Urinary bladder (tissue), 4 donors: Measurements from ENCODE around the gene LRRC4B. TPM values are rescaled to one million over a fixed set of nuclear protein-coding genes. Genes with fewer than 3 reads are reported as not detected.

Source experiments
- DNase-seq: peaks from one replicate; pipeline ENCODE4 v3.0.0-alpha.2; 2015; ENCODE audit errors: extremely low spot score
- H3K27ac ChIP-seq: one replicate; pipeline ENCODE4 v1.5.1; 2013; ENCODE audit warnings: low read depth, mild to moderate bottlenecking, moderate library complexity
- H3K36me3 ChIP-seq: one replicate; pipeline ENCODE4 v1.6.1; 2013; ENCODE audit warnings: mild to moderate bottlenecking, moderate library complexity; ENCODE audit not compliant: insufficient read depth
- H3K4me1 ChIP-seq: one replicate; pipeline ENCODE4 v1.6.1; 2013; ENCODE audit warnings: mild to moderate bottlenecking, moderate library complexity; ENCODE audit not compliant: insufficient read depth
- H3K4me3 ChIP-seq: one replicate; pipeline ENCODE4 v1.5.1; 2013; ENCODE audit warnings: low read depth, low read length
- WGBS: extraction: QIAGEN DNeasy Blood & Tissue Kit; methylation state at CpG from one replicate; pipeline ENCODE4 v1.1.7; 2013; 5-methylcytosine and 5-hydroxymethylcytosine counted together
- polyA plus RNA-seq: library from polyadenylated mRNA; stranded (reverse); fragments of 200-250 nt; gene quantifications from one replicate; pipeline ENCODE4 v1.2.3, GENCODE V29; 2013
- total RNA-seq: library from RNA; depleted of rRNA; stranded (reverse); fragments of >200 nt; gene quantifications from one replicate; pipeline ENCODE4 v1.2.3, GENCODE V29; 2014
- donor health status: healthy with polysubstance abuse.
- donor health status: healthy.

LRRC4B gene
- total and polyA plus RNA-seq, 2 donors: 12.8 to 14.5 TPM

DNA sequence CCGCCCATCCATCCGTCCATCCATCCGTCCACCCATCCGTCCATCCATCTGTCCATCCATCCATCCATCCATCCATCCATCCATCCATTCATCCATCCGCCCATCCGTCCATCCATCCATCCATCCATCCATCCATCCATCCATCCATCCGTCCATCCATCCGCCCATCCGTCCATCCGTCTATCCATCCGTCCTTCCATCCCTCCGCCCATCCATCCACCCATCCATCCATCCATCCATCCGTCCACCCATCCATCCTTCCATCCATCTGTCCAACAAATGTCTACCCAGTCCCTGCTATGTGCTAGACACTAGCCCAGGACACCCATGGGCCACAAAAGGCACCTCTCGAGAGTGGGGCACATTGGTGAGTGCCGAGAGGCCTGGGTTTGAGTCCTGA, 15.7 kb downstream of the LRRC4B start:
- 83% methylated on average over 15 of the region's 15 CpGs for WGBS
- H3K27ac ChIP-seq: no peak overlapping the region
- H3K4me3 ChIP-seq: no peak overlapping the region
- peaks cover 3% of the 10 kb centered on the region for H3K4me1 ChIP-seq
- no peak for DNase-seq
- no peaks in the 10 kb centered on the region for H3K36me3 ChIP-seq

DNA sequence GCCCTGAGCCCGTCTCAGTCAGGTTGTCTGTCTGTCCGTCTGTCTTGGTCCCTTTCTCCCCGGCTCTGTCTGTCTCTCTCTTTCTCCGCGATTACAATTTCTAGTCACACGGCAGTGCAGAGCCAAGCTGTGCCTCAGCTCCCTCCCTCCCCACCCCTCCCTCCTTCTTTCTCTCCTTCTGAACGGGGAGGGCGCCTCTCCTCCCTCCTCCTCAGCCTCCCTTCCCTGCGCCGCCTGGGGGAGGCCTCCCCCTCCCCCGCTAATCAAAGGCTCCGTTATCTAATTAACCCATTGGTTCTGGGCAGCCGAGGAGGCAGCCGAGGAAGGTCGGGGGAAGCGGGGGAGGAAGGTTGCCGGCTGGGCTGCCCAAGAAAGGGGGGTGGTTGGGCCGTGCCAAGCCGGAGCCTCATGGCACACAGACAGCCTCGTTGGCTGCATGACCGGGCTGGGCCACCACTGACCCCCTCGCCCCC, 16.5 kb downstream of the LRRC4B start:
- DNase-seq: no peak
- Histone ChIP-seq H3K27ac (no peak overlapping the region), H3K36me3 (no peaks in the 10 kb centered on the region), H3K4me1 (peaks cover 1% of the 10 kb centered on the region), H3K4me3 (peak overlapping the region; percentile 39)
- 1% methylated on average over 22 of the region's 22 CpGs for WGBS

DNA sequence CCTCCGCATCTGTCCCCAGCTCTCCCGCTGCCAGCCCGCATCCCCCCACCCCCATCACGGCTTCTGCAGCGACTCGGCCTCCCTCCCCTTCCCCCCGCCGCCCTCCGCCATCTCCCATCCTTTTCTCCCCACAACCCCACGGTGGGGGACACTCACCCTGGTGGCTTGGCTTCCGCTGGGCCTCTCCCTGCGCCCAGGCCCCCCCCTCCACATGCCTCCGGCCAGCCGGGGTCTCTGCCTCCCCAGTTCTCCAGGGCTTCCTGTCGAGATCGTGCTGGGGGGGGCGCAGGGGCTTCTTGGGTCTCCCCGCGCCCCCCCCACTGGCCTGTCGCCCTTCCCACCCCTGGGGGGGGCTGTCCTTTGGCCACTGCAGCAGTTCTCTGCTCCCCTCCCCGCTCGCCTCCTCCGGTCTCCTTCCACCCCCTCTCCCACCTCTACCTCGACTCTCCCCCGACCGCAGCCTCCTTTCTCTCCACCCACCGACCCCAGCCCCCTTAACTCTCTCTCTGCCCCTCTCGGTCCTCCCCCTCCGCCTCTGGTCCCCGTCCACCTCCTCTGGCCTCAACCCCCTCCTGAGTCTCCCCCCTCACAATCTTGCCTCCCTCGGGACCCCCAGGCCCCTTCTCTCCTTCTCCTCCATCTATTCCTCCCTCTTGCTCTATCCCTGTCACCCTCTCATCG, 17.1 kb downstream of the LRRC4B start:
- no peak overlapping the region for H3K27ac ChIP-seq

DNA sequence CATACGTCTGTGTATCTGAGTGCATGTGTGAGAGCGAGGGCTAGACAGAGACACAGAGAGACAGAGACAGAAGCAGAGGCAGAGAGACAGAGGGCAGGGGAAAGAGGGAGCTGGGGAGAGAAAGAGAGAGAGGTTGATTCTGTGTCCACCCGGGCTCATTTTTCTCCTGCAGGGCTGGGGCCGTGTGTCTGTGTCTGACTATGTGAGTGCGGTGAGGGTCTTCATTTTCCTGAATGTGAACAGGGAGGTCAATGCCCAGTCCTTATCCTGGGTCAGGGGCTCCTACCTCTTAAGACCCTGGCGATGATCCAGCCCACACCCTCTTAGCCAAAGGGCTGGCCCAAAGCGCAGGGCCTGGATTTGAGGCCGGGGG, 17.7 kb downstream of the LRRC4B start:
- no peak overlapping the region for H3K27ac ChIP-seq

More for the DNA sequence above, 17.1 kb downstream of the LRRC4B start:
- Histone ChIP-seq H3K36me3 (no peaks in the 10 kb centered on the region), H3K4me3 (peak overlapping the region; percentile 39), H3K4me1 (no peaks in the 10 kb centered on the region)
- WGBS: 9% methylated on average over 32 of the region's 32 CpGs
- no peak for DNase-seq

DNA sequence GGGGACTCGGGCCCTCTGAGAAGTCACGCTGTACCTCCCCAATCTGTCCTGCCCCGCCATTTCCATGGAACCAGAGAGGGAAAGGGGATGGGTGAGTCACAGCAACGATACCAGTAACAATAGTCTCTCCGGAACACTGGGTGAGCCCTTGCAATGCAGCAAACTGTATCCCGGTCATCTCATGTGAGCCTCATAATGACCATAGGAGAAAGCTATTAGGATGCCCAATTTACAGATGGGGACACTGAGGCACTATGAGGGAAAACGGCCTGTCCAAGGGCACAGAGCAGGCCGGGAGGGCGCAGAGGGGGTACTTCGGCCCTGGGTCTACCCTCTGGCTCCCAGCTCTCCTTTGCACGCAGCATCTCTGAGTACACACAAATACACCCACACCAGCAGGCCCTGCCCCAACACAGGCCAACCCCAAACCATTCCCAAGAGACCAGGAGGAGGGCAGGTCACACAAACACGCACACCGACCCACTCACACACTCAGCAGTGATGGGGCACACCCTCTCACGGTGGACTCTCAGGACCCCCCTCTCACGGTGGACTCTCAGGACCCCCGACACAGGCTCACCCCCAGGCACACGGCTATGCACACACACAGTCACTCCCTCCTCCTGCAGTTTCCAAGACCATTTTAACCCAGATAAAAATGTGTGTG, 18.2 kb downstream of the LRRC4B start:
- 72% methylated on average over 17 of the region's 17 CpGs for WGBS
- H3K36me3 ChIP-seq: no peaks in the 10 kb centered on the region
- H3K4me3 ChIP-seq: no peak overlapping the region
- H3K27ac ChIP-seq: no peak overlapping the region
- DNase-seq: no peak
- H3K4me1 ChIP-seq: no peaks in the 10 kb centered on the region

More for the DNA sequence above, 17.7 kb downstream of the LRRC4B start:
- WGBS: 38% methylated on average over 8 of the region's 8 CpGs
- no peaks in the 10 kb centered on the region for H3K36me3 ChIP-seq
- H3K4me1 ChIP-seq: no peaks in the 10 kb centered on the region
- H3K4me3 ChIP-seq: peak overlapping the region; percentile 39
- DNase-seq: no peak

DNA sequence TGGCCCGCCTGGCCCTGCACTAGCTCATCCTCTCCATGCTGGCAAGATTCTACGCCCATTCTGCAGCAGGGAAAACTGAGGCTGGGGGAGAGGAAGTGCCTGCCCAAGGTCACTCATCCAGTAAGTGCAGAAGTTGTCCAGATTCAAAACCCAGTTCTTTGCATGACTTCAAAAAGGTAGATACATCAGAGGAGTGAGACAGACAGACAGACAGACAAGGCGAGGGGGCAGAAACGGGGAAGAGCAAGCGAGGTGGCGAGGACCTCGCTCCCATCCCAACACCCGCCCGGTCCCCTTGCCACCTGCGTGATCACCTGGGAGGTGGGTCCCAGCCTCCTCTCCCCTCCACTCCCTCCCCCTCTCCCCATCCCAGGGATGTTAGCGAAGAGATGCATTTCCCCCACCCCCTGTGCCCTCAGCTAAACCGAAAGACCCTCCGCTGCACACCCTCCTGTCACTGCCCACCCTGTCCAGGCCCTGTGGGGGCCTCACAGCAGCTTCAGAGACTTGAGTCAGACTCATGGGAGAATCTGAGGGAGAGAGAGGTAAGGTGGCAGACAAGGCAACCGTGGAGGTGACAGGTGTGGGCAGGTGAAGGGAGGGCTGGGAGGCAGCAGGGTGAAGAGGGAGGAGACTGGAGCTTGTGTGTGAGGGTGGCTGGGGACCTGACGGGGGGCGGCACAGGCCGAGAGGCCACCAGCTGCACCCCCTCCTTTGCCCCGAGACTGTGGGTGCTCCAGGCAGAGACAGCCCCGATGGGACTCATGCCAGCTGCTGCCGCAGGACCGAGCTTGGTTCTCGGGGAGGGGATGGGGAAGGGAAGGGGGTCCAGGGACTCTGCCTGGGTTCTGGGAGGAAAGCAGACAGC, 18.9 kb downstream of the LRRC4B start:
- no peaks in the 10 kb centered on the region for H3K4me1 ChIP-seq
- no peaks in the 10 kb centered on the region for H3K36me3 ChIP-seq
- no peak overlapping the region for H3K4me3 ChIP-seq
- H3K27ac ChIP-seq: no peak overlapping the region
- 84% methylated on average over 22 of the region's 22 CpGs for WGBS
- DNase-seq: no peak

DNA sequence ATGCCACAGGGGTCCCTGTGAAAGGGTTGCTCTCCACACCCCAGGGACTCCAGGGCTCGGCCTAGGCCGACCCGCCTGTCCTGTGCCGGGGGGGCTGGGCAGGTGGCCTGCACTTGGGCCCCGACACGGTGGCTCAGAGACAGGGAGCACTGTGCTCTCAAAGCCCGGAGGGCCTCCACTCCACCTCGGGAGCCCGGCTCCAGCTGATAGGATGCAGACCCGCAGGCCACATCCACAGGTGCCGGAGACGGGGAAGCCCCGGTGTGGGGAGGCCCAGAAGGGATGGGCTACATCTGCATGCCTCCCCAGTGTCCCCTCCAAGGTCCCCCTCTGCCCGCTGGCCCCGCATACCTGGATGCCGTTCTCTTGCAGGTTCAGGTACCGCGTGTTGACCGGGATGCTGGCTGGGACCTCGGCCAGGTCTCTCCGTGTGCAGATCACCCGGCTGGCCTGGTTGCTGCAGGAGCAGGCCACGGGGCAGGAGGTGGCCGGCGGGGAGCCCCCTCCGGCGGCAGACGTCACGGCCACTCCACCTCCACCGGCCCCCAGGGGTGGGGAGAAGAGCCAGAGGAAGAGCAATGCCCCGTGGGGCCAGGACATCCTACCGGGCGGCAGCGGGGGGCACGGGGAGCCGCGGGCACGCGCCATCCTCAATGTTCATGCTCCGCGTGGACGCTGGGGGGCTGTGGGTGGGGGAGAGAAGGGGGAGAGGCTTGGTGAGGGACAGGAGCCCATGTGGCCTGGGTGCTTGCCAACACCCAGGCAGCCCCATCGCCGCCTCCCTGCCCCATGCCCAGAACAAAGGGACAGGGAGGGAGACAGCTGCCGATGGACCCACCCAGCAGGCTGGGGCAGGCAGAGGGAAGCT, 19.8 kb downstream of the LRRC4B start:
- Histone ChIP-seq H3K36me3 (no peaks in the 10 kb centered on the region), H3K4me1 (no peaks in the 10 kb centered on the region), H3K4me3 (no peak overlapping the region), H3K27ac (no peak overlapping the region)
- no peak for DNase-seq
- 81% methylated on average over 45 of the region's 45 CpGs for WGBS

DNA sequence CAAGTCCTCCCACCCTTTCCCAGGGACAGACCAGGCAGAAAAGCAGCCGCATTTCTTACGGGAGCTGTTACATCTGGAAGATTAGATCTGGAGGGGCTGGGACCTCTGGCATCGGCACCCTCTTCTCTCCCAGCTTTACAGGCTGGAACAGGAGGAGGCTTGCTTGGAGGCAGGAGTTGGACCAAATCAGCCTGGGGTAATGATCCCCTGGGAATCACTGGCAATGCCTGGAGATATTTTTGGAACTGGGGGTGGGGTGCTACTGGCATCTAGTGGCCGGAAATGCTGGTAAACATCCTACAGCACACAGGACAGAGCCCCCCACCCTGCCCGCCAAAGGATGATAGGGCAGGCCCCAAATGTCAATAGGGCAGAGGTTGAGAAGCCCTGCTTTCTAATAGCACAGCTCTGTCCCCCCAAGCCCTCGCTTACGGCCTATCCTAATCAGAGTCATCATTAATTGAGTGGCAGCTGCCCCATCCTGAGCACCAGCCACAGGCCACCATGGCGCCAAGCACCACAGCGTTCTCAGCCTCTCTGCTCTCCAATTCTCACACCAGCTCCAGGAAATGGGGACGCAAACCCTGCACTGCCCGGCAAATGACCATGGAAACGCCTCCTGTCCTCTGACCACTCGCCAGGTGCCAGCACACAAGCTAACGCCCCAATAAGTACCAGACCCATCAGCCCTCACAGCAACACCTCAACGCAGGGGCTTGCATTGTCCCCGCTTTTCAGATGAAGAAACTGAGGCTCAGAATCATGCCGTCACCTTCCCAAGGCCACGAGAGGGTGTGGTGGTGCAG, 20.6 kb downstream of the LRRC4B start:
- 63% methylated on average over 18 of the region's 18 CpGs for WGBS
- DNase-seq: no peak
- Histone ChIP-seq H3K4me3 (no peak overlapping the region), H3K27ac (no peak overlapping the region), H3K36me3 (no peaks in the 10 kb centered on the region), H3K4me1 (no peaks in the 10 kb centered on the region)

DNA sequence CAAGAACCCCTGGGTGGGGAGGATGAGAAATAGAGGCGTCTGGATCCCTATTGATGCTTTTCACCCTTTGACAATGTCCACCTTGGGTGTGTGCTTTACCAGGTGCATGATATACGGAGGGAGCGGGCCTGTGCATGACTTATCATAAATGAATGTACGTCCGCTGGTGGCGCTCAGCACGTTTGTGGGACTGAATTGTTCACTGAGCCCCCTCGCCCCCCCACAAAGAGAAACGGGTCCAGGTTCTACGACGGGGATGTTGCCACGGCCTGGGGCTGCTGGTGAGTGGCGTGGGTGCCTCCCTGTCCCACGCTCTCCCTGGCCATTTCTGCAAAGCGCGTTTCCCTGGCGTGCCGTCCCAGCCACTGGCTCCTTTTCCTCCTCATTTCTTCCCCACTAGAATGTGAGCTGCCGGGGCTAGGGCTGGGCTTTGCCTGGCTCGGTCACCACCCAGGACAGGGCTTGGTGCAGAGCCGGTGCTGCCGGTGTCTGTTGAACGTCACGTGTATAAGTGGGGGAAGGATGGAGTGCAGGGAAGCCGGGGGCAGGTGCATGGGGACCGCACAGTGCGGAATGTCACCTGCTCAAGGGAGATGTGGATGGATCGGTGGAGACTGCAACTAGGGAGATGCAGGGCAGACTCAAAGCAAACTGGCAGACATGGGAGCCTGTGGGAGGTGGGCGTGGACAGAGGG, 21.6 kb downstream of the LRRC4B start:
- no peak overlapping the region for H3K4me3 ChIP-seq
- 68% methylated on average over 29 of the region's 29 CpGs for WGBS
- H3K4me1 ChIP-seq: no peaks in the 10 kb centered on the region
- H3K27ac ChIP-seq: no peak overlapping the region
- no peaks in the 10 kb centered on the region for H3K36me3 ChIP-seq
- DNase-seq: no peak

DNA sequence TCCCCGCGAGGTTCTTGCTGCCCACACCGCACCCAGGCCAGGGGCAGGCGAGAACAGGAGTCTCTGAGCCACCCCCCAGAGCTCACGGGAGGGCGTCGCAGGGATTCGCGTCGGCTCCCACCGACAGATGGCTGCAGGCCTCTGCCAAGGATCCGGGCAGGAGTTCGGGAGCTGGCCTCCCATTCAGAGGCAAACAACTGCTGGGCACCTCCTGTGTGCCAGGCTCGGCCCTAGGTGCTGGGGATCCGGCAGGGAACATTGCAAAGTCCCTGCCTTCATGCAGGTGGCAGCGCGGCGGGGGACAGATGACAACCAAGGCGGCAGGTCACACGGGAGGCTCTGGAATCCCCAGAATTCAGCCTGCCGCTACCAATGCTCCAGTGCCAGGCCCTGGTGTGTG, 25.3 kb downstream of the LRRC4B start:
- no peaks in the 10 kb centered on the region for H3K36me3 ChIP-seq
- H3K4me1 ChIP-seq: no peaks in the 10 kb centered on the region
- WGBS: 85% methylated on average over 21 of the region's 21 CpGs
- no peak overlapping the region for H3K27ac ChIP-seq
- no peak overlapping the region for H3K4me3 ChIP-seq
- DNase-seq: no peak

DNA sequence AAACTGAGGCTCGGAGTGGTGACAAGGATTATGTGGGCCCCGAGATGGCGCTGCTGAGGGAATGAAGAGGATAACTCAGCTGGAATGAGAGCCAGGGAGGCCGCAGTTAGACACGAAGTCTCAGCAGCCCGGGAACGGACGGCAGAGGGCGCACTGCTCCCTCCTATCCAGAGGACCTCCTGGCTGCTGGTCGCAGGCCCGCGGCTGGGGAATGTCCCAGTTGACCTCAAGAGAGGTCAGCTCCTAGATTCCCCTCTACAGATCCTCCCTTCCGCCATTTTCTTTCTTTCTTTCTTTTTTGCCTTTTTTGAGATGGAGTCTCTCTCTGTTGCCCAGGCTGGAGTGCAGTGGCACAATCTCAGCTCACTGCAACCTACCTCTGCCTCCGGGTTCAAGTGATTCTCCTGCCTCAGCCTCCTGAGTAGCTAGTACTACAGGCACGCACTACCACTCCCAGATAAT, 30.4 kb downstream of the LRRC4B start:
- 19% methylated on average over 15 of the region's 15 CpGs for WGBS
- Histone ChIP-seq H3K4me1 (no peaks in the 10 kb centered on the region), H3K27ac (no peak overlapping the region), H3K4me3 (no peak overlapping the region), H3K36me3 (no peaks in the 10 kb centered on the region)
- no peak for DNase-seq

DNA sequence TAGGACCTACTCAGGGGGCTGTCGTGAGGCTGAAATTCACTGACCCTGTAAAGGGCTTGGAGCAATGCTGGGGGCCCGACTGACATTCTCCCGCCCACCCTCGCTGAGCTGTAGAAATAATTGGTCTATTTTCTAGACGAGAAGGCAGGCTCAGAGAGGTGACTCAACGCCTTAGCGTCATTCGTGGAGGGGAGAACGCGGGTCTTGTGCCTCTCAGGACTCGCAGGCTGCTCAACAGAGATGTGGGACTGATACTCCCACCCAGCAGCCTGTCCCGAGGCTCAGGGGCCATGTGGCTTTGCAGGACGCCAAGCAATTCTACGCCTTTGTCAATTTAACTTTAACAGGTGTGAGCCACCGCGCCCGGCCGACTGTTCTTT, 30.9 kb downstream of the LRRC4B start:
- DNase-seq: no peak

More for the DNA sequence above, 30.9 kb downstream of the LRRC4B start:
- H3K36me3 ChIP-seq: no peaks in the 10 kb centered on the region
- no peak overlapping the region for H3K4me3 ChIP-seq
- no peaks in the 10 kb centered on the region for H3K4me1 ChIP-seq
- WGBS: 83% methylated on average over 18 of the region's 18 CpGs
- no peak overlapping the region for H3K27ac ChIP-seq
